Activated CD8-positive, alpha-beta T cell treated with anti-CD3 and anti-CD28 coated beads for 36 hours (primary cell): ENCODE data around the gene GPR155. TPM values are rescaled to one million over a fixed set of nuclear protein-coding genes. Genes with fewer than 3 reads are reported as not detected.
A peak's percentile ranks its signal among the peaks of the same experiment; 100 is the strongest.
"Not testable (repeated sequence)": the region's sequence is repeated elsewhere in the genome, so short reads cannot be mapped to it uniquely, and the experiment has no call there.

Experiments used
- ATAC-seq: fragments of 200-7000 bp; cut with Tn5 transposase; one replicate; pipeline ENCODE4 v1.10.0; 2021; ENCODE audit warnings: mild to moderate bottlenecking, moderate library complexity
- CTCF ChIA-PET: fragments of 350-600 bp; sonication (Branson Sonifier 250); formaldehyde crosslinking; loops from one replicate; lab custom pipeline; 2021; ENCODE audit warnings: antibody characterized with exemption; lab: Charles Lee
- POLR2A ChIA-PET: fragments of 350-600 bp; sonication (Branson Sonifier 250); formaldehyde crosslinking; loops from one replicate; lab custom pipeline; 2021; ENCODE audit warnings: antibody characterized with exemption; lab: Charles Lee
- DNase-seq: peaks from one replicate; pipeline ENCODE4 v3.0.0-alpha.2; 2020
- H3K27ac Mint-ChIP-seq: one replicate; pipeline ENCODE4 v1.8.0; 2021; ENCODE audit warnings: mild to moderate bottlenecking, mixed read lengths
- H3K27me3 Mint-ChIP-seq: one replicate; pipeline ENCODE4 v1.8.0; 2021; ENCODE audit warnings: mixed read lengths
- H3K36me3 Mint-ChIP-seq: one replicate; pipeline ENCODE4 v1.8.0; 2021; ENCODE audit warnings: low read depth, mixed read lengths
- H3K4me1 Mint-ChIP-seq: one replicate; pipeline ENCODE4 v1.8.0; 2021; ENCODE audit warnings: low read depth, mixed read lengths
- H3K4me3 Mint-ChIP-seq: one replicate; pipeline ENCODE4 v1.8.0; 2021; ENCODE audit warnings: mild to moderate bottlenecking, moderate library complexity, mixed read lengths
- H3K9me3 Mint-ChIP-seq: one replicate; pipeline ENCODE4 v1.8.0; 2021; ENCODE audit warnings: mixed read lengths
- CTCF ChIP-seq: fragments of 200-600 bp; IDR thresholded peaks from one replicate; pipeline ENCODE4 v1.8.0; 2022; ENCODE audit warnings: antibody characterized with exemption, mild to moderate bottlenecking
- intact Hi-C: fragments of 100-400 bp; cut with micrococcal nuclease; formaldehyde crosslinking; loops from one replicate; pipeline ENCODE4 v1.10.0; 2022
- total RNA-seq, 2 experiments: library from RNA; stranded (reverse); gene quantifications; one replicate each; pipeline ENCODE4 v1.2.3, GENCODE V29; 2021

GPR155 gene
- total RNA-seq, 2 experiments from 2014 or later: 13.3 to 15.3 TPM

GRCh38 chr2:174392706-174393105 lies 94.1 kb downstream of the GPR155 start:
- no peaks in the 10 kb centered on the region for H3K27me3 Mint-ChIP-seq
- peaks cover 2% of the 10 kb centered on the region for H3K9me3 Mint-ChIP-seq
- POLR2A ChIA-PET: interaction anchor here (1.0 kb wide), 1 partner anchor 182 kb away, joined by 3 read pairs; no protein-coding TSS in a partner anchor
- no peak for ATAC-seq
- H3K4me1 Mint-ChIP-seq: peaks cover 41% of the 10 kb centered on the region
- H3K36me3 Mint-ChIP-seq: peaks cover 20% of the 10 kb centered on the region
- peak overlapping the region; percentile 10 for H3K27ac Mint-ChIP-seq
- intact Hi-C loops: no loop called here
- no peak for DNase-seq
- TF ChIP-seq CTCF: no peak
- no peak overlapping the region for H3K4me3 Mint-ChIP-seq
- CTCF ChIA-PET: no interaction called here

- Mint-ChIP-seq H3K36me3 (peaks cover 23% of the 10 kb centered on the region), H3K4me1 (peaks cover 33% of the 10 kb centered on the region)
- CTCF ChIA-PET, H3K4me3 Mint-ChIP-seq, H3K27ac Mint-ChIP-seq, ATAC-seq, DNase-seq, intact Hi-C loops, POLR2A ChIA-PET, H3K27me3 Mint-ChIP-seq, H3K9me3 Mint-ChIP-seq: not testable (repeated sequence)
Measured at GRCh38 chr2:174390303-174390702, 96.5 kb downstream of the GPR155 start.

- no peak for TF ChIP-seq CTCF
- H3K36me3 Mint-ChIP-seq: peaks cover 24% of the 10 kb centered on the region
- no peak for ATAC-seq
- CTCF ChIA-PET: no interaction called here
- H3K27me3 Mint-ChIP-seq: no peaks in the 10 kb centered on the region
- peaks cover 2% of the 10 kb centered on the region for H3K9me3 Mint-ChIP-seq
- DNase-seq: no peak
- POLR2A ChIA-PET: no interaction called here
- no peak overlapping the region for H3K27ac Mint-ChIP-seq
- no peak overlapping the region for H3K4me3 Mint-ChIP-seq
- intact Hi-C loops: no loop called here
- H3K4me1 Mint-ChIP-seq: peaks cover 33% of the 10 kb centered on the region
Measured at GRCh38 chr2:174389542-174389941, 97.3 kb downstream of the GPR155 start.

- POLR2A ChIA-PET: not testable (repeated sequence)
Measured at GRCh38 chr2:174388706-174389105, 98.1 kb downstream of the GPR155 start.

GRCh38 chr2:174385201-174385600 lies 101.6 kb downstream of the GPR155 start:
- Mint-ChIP-seq H3K9me3 (peaks cover 2% of the 10 kb centered on the region), H3K27me3 (no peaks in the 10 kb centered on the region), H3K27ac (no peak overlapping the region), H3K36me3 (peaks cover 30% of the 10 kb centered on the region), H3K4me1 (peaks cover 19% of the 10 kb centered on the region), H3K4me3 (no peak overlapping the region)
- no peak for TF ChIP-seq CTCF
- ChIA-PET POLR2A (no interaction called here), CTCF (no interaction called here)
- no peak for ATAC-seq
- intact Hi-C loops: no loop called here
- no peak for DNase-seq

More at GRCh38 chr2:174388706-174389105, 98.1 kb downstream of the GPR155 start:
- H3K9me3 Mint-ChIP-seq, H3K27me3 Mint-ChIP-seq, H3K27ac Mint-ChIP-seq, CTCF ChIA-PET, ATAC-seq, DNase-seq, H3K4me3 Mint-ChIP-seq, intact Hi-C loops: not testable (repeated sequence)
- Mint-ChIP-seq H3K36me3 (peaks cover 30% of the 10 kb centered on the region), H3K4me1 (peaks cover 32% of the 10 kb centered on the region)

- Mint-ChIP-seq H3K27ac (no peak overlapping the region), H3K4me3 (no peak overlapping the region), H3K36me3 (peaks cover 28% of the 10 kb centered on the region), H3K9me3 (no peaks in the 10 kb centered on the region), H3K4me1 (peaks cover 14% of the 10 kb centered on the region), H3K27me3 (no peaks in the 10 kb centered on the region)
- ATAC-seq: no peak
- no peak for TF ChIP-seq CTCF
- no peak for DNase-seq
- intact Hi-C loops: no loop called here
- ChIA-PET CTCF (no interaction called here), POLR2A (no interaction called here)
Measured at GRCh38 chr2:174383796-174384195, 103.0 kb downstream of the GPR155 start.

Other genes starting within 250 kb of the GPR155 start
- 100 to 1,000 TPM; 128 to 137 TPM for gene OLA1, start 238.5 kb downstream of the GPR155 start, total RNA-seq
- not detected for gene SP9, start 152.1 kb downstream of the GPR155 start, total RNA-seq
- 10 to 100 TPM; 12.9 to 13.7 TPM for gene SCRN3, start 91.3 kb downstream of the GPR155 start, total RNA-seq
- gene WIPF1, start 110.8 kb upstream of the GPR155 start, total RNA-seq: 100 to 1,000 TPM; 361 to 365 TPM